22Rv1 (cell line): Measurements from ENCODE around the gene RSBN1L.
A peak's percentile ranks its signal among the peaks of the same experiment; 100 is the strongest.

Experiments
- CTCF ChIP-seq: fragments of 450-650 bp; IDR thresholded peaks from 2 replicates; pipeline ENCODE4 v1.5.1; 2017; ENCODE audit warnings: mild to moderate bottlenecking
- ZFX ChIP-seq: fragments of 450-650 bp; IDR thresholded peaks from 2 replicates; pipeline ENCODE4 v1.6.1; 2017; ENCODE audit warnings: antibody characterized with exemption, borderline replicate concordance

DNA sequence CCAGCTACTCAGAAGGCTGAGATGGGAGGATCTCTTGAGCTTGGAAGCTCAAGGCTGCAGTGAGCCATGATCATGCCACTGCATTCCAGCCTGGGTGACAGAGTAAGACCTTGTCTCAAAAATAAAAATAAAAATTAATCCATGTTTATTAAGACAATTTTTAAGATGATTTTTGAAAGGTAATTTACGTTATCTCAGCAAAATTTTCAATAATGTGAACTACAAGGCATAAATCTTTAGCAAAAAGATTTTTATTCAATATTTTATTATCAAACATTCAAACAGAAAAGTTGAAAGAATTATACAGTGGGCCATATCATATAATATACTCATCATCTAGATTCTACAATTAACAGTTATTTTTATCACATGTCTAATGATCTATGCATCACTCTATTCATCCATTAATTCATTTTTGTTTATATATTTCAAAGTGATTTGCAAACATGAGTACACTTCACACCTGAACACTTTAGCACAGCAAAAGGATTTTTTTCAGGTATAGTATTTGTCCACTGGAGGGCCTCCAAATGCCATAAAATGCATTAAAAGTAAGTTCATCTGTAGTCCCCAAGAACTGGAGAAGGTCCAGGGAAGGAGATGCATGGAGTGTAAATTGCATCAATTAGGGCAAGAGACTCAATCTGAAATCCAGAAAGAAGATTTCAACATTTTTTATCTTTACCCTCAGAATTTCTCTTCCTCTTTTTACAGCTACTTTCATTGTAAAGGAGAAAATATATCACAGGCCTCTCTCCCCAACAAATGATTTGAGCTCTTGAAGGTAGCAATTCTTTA lies 38.6 kb upstream of the RSBN1L start:
- TF ChIP-seq CTCF: peak; percentile 90
- TF ChIP-seq ZFX: no peak
